ENCODE results near the gene IMMP2L.

- TF ChIP-seq CTCF (IDR thresholded peaks at IDR 0.05) (no peak), EZH2 (IDR thresholded peaks at IDR 0.05) (no peak), EZH2phosphoT487 (IDR thresholded peaks at IDR 0.05) (no peak)
These were observed 44.0 kb downstream of the IMMP2L start for GRCh38 chr7:111518264-111518663.
